Measurements from ENCODE around the gene KCNQ2.

GRCh38 chr20:63451821-63452220, 20.6 kb downstream of the KCNQ2 start:
- no peak for TF ChIP-seq CTCF (IDR thresholded peaks at IDR 0.05)
- no peak for TF ChIP-seq POLR2A (IDR thresholded peaks at IDR 0.05)
